NCI-H748 (cell line): ENCODE data around the gene KCNJ6.

Experiments
- DNase-seq: peaks from one replicate; lab custom pipeline; 2025; ENCODE audit not compliant: unreplicated experiment; lab: John Stamatoyannopoulos, UW

KCNJ6 gene

GRCh38 chr21:37827913-37828312, 88.3 kb downstream of the KCNJ6 start:
- no peak for DNase-seq

GRCh38 chr21:37821786-37822450, 94.3 kb downstream of the KCNJ6 start:
- DNase-seq, result no peak

GRCh38 chr21:37821092-37821491, 95.2 kb downstream of the KCNJ6 start:
- no peak for DNase-seq

GRCh38 chr21:37819372-37819771, 96.9 kb downstream of the KCNJ6 start:
- DNase-seq, result no peak

- DNase-seq, result no peak
These were observed 99.0 kb downstream of the KCNJ6 start for GRCh38 chr21:37817242-37817641.

- no peak for DNase-seq
These were observed 100.4 kb downstream of the KCNJ6 start for GRCh38 chr21:37815893-37816292.

GRCh38 chr21:37811711-37812110, 104.5 kb downstream of the KCNJ6 start:
- no peak for DNase-seq

- DNase-seq, result no peak
These were observed 108.0 kb downstream of the KCNJ6 start for GRCh38 chr21:37808261-37808660.

- DNase-seq, result no peak
These were observed 111.0 kb downstream of the KCNJ6 start for GRCh38 chr21:37805266-37805665.

GRCh38 chr21:37804001-37804400, 112.3 kb downstream of the KCNJ6 start:
- no peak for DNase-seq

- no peak for DNase-seq
These were observed 113.1 kb downstream of the KCNJ6 start for GRCh38 chr21:37803101-37803651.

GRCh38 chr21:37800456-37801061, 115.7 kb downstream of the KCNJ6 start:
- DNase-seq, result no peak

- no peak for DNase-seq
These were observed 116.2 kb downstream of the KCNJ6 start for GRCh38 chr21:37800057-37800455.

- no peak for DNase-seq
These were observed 116.8 kb downstream of the KCNJ6 start for GRCh38 chr21:37799211-37800056.

GRCh38 chr21:37797403-37797802, 118.9 kb downstream of the KCNJ6 start:
- no peak for DNase-seq

GRCh38 chr21:37796011-37796410, 120.2 kb downstream of the KCNJ6 start:
- no peak for DNase-seq

- no peak for DNase-seq
These were observed 122.6 kb downstream of the KCNJ6 start for GRCh38 chr21:37793660-37794059.

GRCh38 chr21:37792046-37792445, 124.2 kb downstream of the KCNJ6 start:
- no peak for DNase-seq

GRCh38 chr21:37790905-37791304, 125.4 kb downstream of the KCNJ6 start:
- no peak for DNase-seq

GRCh38 chr21:37788503-37788902, 127.8 kb downstream of the KCNJ6 start:
- no peak for DNase-seq

- DNase-seq, result no peak
These were observed 128.8 kb downstream of the KCNJ6 start for GRCh38 chr21:37787456-37787855.
